HuH-7.5 (cell line): ENCODE measurements around the gene LOC101059915.
"Not testable (repeated sequence)": the region's sequence is repeated elsewhere in the genome, so short reads cannot be mapped to it uniquely, and the experiment has no call there.

Experiments used
- DNase-seq: peaks from one replicate; pipeline ENCODE4 v3.0.0; 2011; ENCODE audit warnings: low spot score

Gene LOC101059915

DNA sequence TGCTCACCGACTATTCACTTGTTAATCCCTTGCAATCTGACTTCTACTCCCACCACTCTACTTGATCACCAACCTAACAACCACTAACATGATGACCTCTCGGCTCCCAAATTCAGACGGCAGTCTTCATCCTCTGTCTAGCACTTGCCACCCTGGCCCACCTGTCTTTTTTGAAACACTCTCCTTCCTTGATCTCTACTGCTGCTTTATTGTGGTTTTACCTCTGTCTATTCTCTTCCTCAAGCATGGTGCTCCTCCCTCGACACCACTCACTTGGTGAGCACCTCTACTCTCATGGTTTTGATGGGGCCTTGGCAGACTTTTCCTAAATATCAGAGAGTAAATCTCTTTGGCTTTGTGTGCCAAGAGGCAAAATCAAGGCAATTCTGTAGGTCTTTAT, 27.3 kb upstream of the LOC101059915 start:
- no peak for DNase-seq

DNA sequence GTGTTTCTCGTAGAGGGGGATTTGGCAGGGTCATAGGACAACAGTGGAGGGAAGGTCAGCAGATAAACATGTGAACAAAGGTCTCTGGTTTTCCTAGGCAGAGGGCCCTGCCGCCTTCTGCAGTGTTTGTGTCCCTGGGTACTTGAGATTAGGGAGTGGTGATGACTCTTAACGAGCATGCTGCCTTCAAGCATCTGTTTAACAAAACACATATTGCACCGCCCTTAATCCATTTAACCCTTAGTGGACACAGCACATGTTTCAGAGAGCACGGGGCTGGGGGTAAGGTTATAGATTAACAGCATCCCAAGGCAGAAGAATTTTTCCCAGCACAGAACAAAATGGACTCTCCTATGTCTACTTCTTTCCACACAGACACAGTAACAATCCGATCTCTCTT, 22.9 kb upstream of the LOC101059915 start:
- not testable (repeated sequence) for DNase-seq

DNA sequence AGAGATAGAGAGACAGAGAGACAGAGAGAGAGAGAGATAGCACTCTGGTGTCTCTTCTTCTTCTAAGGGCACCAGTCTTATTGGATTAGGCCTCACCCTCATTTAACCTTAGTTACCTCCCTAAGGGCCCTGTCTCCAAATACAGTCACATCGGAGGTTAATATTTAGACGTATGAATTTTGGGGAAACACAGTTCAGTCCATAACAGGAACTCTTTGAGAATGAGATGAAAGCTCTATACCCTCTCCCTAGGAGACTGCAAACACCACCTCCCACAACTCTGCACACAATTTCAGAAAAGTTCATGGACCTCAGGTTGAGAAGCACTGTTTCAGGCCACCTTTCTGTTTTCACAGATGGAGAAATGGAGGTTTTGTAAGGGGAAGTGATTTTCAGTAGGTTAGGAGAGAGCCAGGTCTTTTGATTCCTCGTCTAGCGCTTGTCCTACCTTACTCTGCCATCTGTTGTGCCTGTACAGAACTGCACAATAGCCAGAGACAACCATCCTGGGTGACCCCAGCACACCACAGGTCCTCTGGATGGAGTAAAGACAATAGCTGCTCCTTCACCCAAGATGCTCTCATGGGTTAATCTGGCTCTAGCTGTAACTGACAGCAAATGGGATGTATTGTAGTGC, 16.9 kb upstream of the LOC101059915 start:
- no peak for DNase-seq

DNA sequence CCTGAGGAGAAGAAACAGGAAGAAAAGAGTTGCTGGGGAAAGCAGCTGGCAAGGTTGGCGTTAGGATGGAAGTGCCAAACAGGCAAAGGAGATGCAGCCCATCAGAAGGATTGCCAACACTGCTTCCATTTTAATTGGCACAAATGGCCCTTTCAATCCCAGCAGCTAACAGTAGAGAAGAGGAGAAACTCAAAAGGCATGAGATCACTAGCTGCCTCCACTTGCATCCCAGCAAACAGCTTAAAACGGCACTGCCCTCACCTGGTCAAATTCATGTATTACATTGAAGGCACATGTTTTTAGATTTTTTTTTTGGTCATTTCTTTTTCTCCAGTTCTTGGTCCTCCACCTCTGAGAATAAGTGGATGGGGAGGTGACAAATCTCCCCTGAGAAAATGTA, 14.9 kb upstream of the LOC101059915 start:
- peak; percentile 49 for DNase-seq

GRCh38 chrX:71653344-71653743, 14.0 kb upstream of the LOC101059915 start:
- DNase-seq: no peak

GRCh38 chrX:71657267-71657666, 10.1 kb upstream of the LOC101059915 start:
- DNase-seq: no peak

- no peak for DNase-seq
Observed at GRCh38 chrX:71659342-71659741, 8.0 kb upstream of the LOC101059915 start.

DNA sequence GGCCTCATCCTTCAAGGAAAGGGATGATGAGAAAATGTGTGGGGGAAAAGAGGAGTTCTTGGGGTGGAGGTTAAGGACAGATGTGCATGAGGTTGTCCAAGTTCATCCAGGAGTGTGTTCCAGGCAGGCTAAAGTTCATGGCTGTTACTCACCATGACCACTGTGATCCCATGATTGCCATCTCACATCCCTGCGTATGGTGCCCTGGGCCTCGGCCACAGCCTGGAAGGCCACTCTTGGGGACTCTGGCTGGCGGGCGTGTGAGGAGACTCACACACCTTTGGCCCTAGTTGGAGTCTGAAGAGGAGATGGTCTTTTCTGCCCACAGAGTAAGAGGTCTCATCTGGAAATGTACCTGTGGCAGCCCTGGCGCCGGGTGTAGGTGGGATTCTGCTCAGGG, 7.4 kb upstream of the LOC101059915 start:
- no peak for DNase-seq

DNA sequence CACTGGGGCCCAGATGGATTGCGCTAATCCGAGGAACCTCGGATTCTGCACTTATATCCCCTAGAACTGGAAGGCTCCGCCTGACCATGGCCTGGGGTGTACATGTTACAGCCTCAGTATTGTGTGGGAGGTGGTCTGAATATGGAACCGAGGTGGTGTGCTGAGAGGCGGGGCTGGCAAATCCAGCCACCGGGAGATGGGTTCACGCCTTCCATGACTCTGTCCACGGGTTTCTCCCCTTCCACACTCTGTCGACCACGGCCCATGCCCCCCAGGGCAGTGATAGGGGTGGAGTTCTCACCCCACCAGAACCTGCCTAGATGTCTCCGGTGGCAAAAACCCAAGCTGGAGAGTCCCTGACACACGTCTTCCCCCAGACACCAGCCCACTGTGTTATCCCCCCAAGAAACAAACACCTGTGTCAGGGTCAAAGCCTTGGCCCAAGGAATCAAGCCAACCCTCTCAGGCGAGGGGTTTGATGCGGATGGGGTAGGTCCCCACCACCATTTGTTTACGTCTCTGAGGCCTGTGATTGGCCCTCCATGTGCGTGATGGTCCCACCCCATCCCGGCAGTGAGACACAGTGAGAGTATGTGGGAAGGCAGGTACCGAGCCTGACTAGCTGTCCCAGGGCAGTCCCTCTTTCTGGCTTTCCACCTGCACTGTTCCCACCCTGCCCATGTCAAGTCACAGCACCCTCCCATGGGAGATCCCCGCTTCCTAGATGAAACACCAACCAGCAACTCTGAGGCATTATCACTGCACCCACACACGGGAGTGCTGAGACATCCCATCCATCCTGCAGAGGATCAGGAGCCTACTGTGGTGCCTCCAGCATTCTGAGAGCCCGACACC, 6.6 kb upstream of the LOC101059915 start:
- DNase-seq: no peak

- DNase-seq: no peak
Observed at GRCh38 chrX:71661919-71662318, 5.4 kb upstream of the LOC101059915 start.

DNA sequence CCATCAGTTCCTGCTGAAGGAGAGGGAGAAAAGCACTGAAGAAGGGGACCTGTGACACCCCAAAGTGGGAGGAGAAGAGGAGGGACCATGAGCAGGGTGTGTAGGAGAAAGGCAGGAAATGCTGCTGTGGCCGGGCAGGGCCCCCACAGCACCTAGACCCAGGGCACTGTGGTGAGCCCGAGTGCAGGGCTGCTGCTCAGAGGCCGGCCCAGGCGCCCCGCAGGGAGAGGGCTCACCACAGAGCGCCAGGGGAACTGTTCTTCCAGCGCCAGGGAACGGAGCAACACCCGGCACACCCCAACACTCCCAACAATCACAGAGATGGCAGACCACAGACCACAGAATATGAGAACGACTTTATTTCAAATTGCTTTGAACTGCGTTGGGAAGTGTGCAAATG, 4.7 kb upstream of the LOC101059915 start:
- not testable (repeated sequence) for DNase-seq

DNA sequence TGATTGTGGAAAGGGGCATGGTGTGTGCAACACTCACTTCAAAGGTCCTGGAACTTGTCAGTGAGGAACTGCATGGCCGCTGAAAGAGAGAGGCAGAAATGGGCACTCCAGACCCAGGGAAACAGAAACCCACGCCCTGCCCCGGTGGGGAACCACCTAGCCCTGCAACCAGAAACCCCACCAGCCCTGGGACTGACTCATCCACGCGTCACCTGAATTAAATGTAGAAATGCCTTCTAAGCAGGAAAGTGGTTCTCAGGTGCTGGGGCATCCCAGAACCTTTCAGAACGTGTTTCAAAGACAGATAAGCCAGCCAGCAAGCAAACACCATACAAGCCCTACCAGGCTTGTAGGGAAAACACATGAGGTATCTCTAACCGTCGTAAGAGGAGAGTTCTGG, 4.1 kb upstream of the LOC101059915 start:
- DNase-seq: not testable (repeated sequence)

DNA sequence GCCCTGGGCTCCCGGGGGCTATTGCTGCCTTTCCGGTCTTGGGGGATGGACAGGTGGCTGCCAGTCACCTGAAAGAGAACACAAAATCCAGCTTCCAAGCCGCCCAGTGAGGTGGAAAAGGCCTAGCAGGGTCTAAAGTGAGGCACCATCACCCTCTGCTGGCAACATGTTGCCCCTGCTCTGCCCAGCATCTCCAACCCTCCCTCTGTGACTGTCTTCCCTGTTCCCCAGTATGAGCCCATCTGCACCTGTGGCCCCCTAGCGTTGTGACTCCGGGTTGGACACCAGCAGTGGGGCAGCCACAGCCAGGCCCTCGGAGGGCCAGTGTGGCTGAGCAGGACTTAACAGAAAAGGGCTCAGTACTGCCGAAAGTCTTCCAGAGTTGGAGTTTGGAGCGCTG, 3.1 kb upstream of the LOC101059915 start:
- not testable (repeated sequence) for DNase-seq

- DNase-seq: no peak
Observed at GRCh38 chrX:71664889-71665491, 2.4 kb upstream of the LOC101059915 start.

DNA sequence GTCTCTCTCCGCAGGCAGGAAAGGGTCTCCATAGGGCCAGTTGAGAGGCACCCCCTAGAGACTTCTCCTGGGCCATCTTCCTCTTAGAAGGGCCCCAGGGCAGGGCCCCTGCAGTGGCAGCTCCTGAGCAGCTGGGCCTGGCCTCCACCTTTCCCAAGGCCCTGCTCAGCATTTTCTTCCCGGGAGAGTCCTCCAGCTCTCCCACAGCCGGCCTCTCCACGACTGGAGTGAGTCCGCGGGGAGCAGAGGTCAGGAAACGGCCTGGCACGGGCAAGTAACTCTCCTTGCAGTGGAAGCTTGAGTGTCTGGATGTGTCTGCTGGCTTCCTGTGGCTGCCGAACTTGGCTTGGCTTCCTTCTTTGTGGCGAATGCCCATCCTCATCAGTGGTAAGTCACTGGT, 1.6 kb upstream of the LOC101059915 start:
- DNase-seq: no peak

DNA sequence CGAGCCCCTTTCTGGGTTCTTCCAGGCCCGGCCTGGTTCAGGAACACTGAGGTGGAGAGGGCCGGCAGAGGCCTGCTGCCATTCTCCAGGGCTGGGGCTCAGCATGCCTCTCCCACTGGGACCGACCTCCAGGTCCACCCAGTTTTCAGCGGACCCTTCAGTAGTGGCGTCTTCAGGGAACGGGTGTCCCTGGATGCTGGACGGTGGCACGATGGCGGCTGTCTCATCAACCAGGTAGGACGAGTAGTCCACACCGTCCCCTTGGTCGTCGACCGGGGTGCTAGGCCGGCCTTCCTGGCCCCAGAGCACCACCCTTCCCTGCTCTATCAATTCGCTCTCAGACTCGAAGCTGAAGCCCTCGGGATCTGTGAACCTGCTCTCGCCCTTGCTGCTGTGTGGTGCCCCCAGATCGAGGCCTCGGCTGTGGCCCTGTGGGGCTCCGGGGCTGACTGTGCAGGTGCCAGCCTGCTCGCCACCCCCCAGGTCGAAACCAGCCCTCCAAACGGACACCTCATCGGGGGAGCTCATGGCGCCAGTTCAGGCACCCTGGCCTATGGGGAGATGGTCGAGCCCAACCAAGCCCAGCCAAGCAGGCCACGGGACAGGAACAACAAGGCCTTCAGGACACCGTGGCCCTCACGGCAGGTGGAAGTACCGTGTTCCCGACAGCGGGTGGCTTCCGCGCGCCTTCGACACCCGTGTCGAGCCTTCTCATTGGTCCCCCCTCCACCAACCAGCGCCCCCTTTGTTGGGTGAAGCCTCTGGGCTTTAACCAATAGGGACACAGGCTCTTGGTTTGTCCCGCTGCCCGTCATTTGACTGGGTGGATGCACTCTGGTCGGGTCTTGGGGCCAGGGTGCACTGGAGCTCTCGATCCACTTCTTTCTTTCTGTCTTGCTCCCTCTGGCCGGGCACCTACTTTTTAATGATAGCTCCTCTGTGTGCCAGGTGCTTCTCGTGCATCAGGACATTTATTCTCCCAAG, 814 bp upstream of the LOC101059915 start:
- no peak for DNase-seq

DNA sequence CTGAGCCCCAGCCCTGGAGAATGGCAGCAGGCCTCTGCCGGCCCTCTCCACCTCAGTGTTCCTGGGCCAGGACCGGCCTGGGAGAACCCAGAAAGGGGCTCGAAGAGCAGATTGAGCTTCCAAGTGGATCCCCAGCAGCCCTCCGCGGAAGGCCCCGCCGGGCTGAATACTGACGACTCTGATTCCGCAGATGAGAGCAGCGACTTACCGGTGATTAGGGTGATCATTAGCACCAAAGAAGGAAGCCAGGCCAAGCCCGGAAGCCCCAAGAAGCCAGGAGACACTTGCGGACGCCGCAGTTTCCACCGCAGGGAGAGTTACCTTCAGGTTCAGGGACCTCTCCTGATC, 876 bp downstream of the LOC101059915 start:
- DNase-seq: no peak

DNA sequence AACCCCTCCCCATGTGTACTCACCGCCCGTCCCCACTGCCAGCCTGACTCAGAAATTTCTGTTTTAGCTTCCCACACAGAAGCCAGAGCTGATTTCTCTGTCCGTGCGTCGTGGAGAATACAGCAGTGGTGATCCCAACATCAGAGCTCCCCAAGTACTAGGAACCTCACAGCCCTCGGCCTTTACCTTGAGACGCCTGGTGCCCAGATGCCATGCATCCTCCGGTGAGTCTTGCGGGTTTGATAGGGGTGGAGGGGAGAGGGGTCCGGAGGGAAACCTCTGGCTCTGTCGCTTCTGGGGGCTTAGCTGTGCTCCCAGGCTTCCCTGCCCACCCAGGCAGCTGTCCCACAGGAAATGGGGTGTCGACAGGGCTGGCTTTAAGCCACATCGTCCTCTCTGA, 2.1 kb downstream of the LOC101059915 start:
- DNase-seq: no peak

GRCh38 chrX:71669947-71670346, 2.6 kb downstream of the LOC101059915 start:
- DNase-seq: not testable (repeated sequence)

- DNase-seq: no peak
Observed at GRCh38 chrX:71671043-71671780, 3.9 kb downstream of the LOC101059915 start.

- DNase-seq: no peak
Observed at GRCh38 chrX:71671938-71672337, 4.6 kb downstream of the LOC101059915 start.
